ENCODE results near the gene MTCL1.

The MTCL1 gene

GRCh38 chr18:8776013-8776943 is 70.9 kb downstream of the MTCL1 start:
- DNase-seq, result no peak

- no peak for DNase-seq
Measured at GRCh38 chr18:8777846-8778245, 72.5 kb downstream of the MTCL1 start.

- no peak for DNase-seq
Measured at GRCh38 chr18:8778386-8778785, 73.0 kb downstream of the MTCL1 start.

GRCh38 chr18:8778824-8779223 is 73.5 kb downstream of the MTCL1 start:
- no peak for DNase-seq

- no peak for DNase-seq
Measured at GRCh38 chr18:8779251-8779650, 73.9 kb downstream of the MTCL1 start.

- no peak for DNase-seq
Measured at GRCh38 chr18:8780227-8780626, 74.9 kb downstream of the MTCL1 start.

- DNase-seq, result no peak
Measured at GRCh38 chr18:8781671-8782070, 76.3 kb downstream of the MTCL1 start.

GRCh38 chr18:8783335-8783993 is 78.1 kb downstream of the MTCL1 start:
- no peak for DNase-seq

GRCh38 chr18:8783994-8784530 is 78.7 kb downstream of the MTCL1 start:
- no peak for DNase-seq

GRCh38 chr18:8785261-8785660 is 79.9 kb downstream of the MTCL1 start:
- DNase-seq, result no peak

- DNase-seq, result no peak
Measured at GRCh38 chr18:8785855-8786482, 80.6 kb downstream of the MTCL1 start.

GRCh38 chr18:8786483-8787370 is 81.4 kb downstream of the MTCL1 start:
- DNase-seq, result no peak

- no peak for DNase-seq
Measured at GRCh38 chr18:8787371-8787670, 82.0 kb downstream of the MTCL1 start.

GRCh38 chr18:8787794-8788193 is 82.4 kb downstream of the MTCL1 start:
- DNase-seq, result no peak

- DNase-seq, result no peak
Measured at GRCh38 chr18:8788503-8789429, 83.4 kb downstream of the MTCL1 start.

GRCh38 chr18:8791171-8791651 is 85.9 kb downstream of the MTCL1 start:
- DNase-seq, result no peak

- DNase-seq, result no peak
Measured at GRCh38 chr18:8792688-8793316, 87.4 kb downstream of the MTCL1 start.

GRCh38 chr18:8793445-8794155 is 88.2 kb downstream of the MTCL1 start:
- DNase-seq, result no peak

GRCh38 chr18:8794156-8794933 is 89.0 kb downstream of the MTCL1 start:
- no peak for DNase-seq

All from NCI-H1092 (cell line).